Measurements from ENCODE around the gene SLC41A3. TPM values are rescaled to one million over a fixed set of nuclear protein-coding genes. Genes with fewer than 3 reads are reported as not detected.
A peak's percentile ranks its signal among the peaks of the same experiment; 100 is the strongest.
"Not testable (repeated sequence)": the region's sequence is repeated elsewhere in the genome, so short reads cannot be mapped to it uniquely, and the experiment has no call there.

SLC41A3 gene
- total RNA-seq, 2 experiments from 2014 or later, result 22.5 to 23.8 TPM

DNA sequence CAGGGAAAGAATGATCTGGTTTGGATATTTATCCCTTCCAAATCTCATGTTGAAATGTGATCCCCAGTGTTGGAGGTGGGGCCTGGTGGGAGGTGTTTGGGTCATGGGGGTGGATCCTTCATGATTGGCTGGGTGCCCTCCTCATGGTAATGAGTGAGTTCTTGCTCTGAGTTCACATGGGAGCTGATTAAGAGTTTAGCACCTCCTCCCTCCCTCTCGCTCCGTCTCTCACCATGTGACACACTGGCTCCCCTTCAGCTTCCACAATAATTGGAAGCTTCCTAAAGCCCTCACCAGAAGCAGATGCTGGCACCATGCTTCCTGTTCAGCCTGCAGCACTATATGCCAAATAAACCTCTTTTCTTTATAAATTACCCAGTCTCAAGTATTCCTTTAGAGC, 45.1 kb downstream of the SLC41A3 start:
- H3K9me3 Mint-ChIP-seq (ENCODE audit: low read depth); CTCF ChIA-PET; ATAC-seq; DNase-seq; H3K27me3 Mint-ChIP-seq; H3K4me3 Mint-ChIP-seq; H3K27ac Mint-ChIP-seq: not testable (repeated sequence)
- peaks cover 13% of the 10 kb centered on the region for H3K36me3 Mint-ChIP-seq
- peaks cover 13% of the 10 kb centered on the region for H3K4me1 Mint-ChIP-seq

- Mint-ChIP-seq H3K27ac (no peak overlapping the region), H3K27me3 (no peaks in the 10 kb centered on the region), H3K36me3 (peaks cover 8% of the 10 kb centered on the region), H3K4me3 (no peak overlapping the region), H3K9me3 (ENCODE audit: low read depth) (no peaks in the 10 kb centered on the region), H3K4me1 (peaks cover 13% of the 10 kb centered on the region)
- ATAC-seq (no peak), DNase-seq (peak; percentile 16)
- CTCF ChIA-PET, result interaction anchor here (0.7 kb wide), 1 partner anchor 16 kb away, joined by 3 read pairs; no protein-coding TSS in a partner anchor
Measured at GRCh38 chr3:126036056-126036549, 47.8 kb downstream of the SLC41A3 start.

GRCh38 chr3:126035362-126036050, 48.4 kb downstream of the SLC41A3 start:
- no peaks in the 10 kb centered on the region for H3K27me3 Mint-ChIP-seq
- no peaks in the 10 kb centered on the region for H3K9me3 Mint-ChIP-seq (ENCODE audit: low read depth)
- H3K4me3 Mint-ChIP-seq, result no peak overlapping the region
- peaks cover 7% of the 10 kb centered on the region for H3K36me3 Mint-ChIP-seq
- no peak for ATAC-seq
- no peak overlapping the region for H3K27ac Mint-ChIP-seq
- peak; percentile 5 for DNase-seq
- peaks cover 13% of the 10 kb centered on the region for H3K4me1 Mint-ChIP-seq
- CTCF ChIA-PET, result no interaction called here

DNA sequence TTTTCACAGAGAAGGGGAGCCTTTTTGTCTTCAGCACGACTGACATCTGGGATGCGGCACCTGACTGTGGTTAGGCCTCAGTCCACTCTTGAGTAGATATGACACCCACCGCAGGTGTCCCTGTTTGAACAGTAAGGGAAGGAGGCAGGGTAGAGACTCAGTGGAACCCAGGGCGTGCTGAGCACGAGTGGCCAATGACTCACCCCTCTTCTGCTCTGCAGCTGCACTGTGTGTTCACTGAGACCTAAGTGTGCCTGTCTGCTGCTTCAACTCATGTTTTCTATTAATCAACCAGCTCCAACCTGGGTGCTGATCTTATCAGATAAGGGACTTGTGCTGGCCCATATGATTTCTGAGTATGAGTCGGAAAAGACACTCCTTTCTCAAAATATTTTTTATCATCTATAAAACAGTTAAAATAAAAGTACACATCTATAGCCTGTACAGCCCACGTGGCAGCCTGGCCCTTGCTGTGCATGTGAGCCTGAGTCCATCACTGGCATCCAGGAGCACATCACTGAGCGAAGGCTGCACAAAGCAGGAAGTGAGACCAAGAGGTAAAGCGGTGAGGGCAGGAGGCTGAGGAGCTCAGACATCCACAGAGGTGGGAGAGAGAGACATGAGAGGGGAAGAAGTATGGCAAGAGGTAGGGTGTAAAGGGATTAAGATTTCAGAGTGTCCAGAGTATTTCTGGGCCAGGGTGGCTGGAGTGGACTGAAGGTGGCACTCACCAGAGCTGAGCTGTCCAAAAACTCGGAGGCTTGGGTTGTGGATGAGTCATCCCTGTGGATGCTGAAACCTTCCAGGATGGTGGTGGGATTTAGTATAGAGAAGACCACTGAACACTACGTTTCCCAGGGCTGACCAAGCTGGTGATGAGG, 49.2 kb downstream of the SLC41A3 start:
- peak; percentile 68 for ATAC-seq
- no peak overlapping the region for H3K4me3 Mint-ChIP-seq
- no peaks in the 10 kb centered on the region for H3K27me3 Mint-ChIP-seq
- H3K4me1 Mint-ChIP-seq, result peaks cover 13% of the 10 kb centered on the region
- H3K36me3 Mint-ChIP-seq, result peaks cover 8% of the 10 kb centered on the region
- H3K9me3 Mint-ChIP-seq (ENCODE audit: low read depth), result no peaks in the 10 kb centered on the region
- peak; percentile 41 for DNase-seq
- H3K27ac Mint-ChIP-seq, result peak overlapping the region; percentile 26
- CTCF ChIA-PET, result no interaction called here

DNA sequence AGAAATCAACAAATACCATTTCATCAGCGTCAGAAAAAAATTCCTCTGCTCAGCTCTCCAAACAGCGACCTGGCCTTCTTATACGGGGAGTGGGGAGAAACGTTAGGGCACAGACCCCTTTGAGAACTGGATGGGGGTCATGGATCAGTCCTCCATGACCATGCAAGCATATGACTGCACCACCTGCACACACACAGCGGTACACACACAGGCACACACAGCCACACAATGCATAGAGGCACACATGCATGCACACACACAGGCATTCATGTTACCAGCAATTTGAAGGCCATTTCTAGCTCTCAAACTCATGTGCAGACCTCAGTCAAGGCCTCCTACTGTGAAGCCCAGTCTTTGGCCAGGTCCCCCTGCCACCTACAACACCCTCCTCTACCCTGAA, 50.2 kb downstream of the SLC41A3 start:
- H3K27ac Mint-ChIP-seq, result no peak overlapping the region
- peaks cover 2% of the 10 kb centered on the region for H3K9me3 Mint-ChIP-seq (ENCODE audit: low read depth)
- ATAC-seq, result no peak
- H3K27me3 Mint-ChIP-seq, result no peaks in the 10 kb centered on the region
- CTCF ChIA-PET, result no interaction called here
- peaks cover 13% of the 10 kb centered on the region for H3K4me1 Mint-ChIP-seq
- H3K36me3 Mint-ChIP-seq, result peaks cover 9% of the 10 kb centered on the region
- no peak overlapping the region for H3K4me3 Mint-ChIP-seq
- no peak for DNase-seq

- Mint-ChIP-seq H3K27ac (no peak overlapping the region), H3K36me3 (peaks cover 6% of the 10 kb centered on the region), H3K4me1 (peaks cover 13% of the 10 kb centered on the region), H3K27me3 (no peaks in the 10 kb centered on the region), H3K9me3 (ENCODE audit: low read depth) (peaks cover 3% of the 10 kb centered on the region), H3K4me3 (no peak overlapping the region)
- ATAC-seq, result no peak
- CTCF ChIA-PET, result interaction anchor here (1.2 kb wide), 1 partner anchor 101 kb away, joined by 3 read pairs; no protein-coding TSS in a partner anchor
- peak; percentile 27 for DNase-seq
Measured at GRCh38 chr3:126033051-126033745, 50.7 kb downstream of the SLC41A3 start.

GRCh38 chr3:126031981-126032471, 51.9 kb downstream of the SLC41A3 start:
- H3K4me3 Mint-ChIP-seq, result no peak overlapping the region
- peaks cover 13% of the 10 kb centered on the region for H3K4me1 Mint-ChIP-seq
- peaks cover 12% of the 10 kb centered on the region for H3K36me3 Mint-ChIP-seq
- peaks cover 11% of the 10 kb centered on the region for H3K9me3 Mint-ChIP-seq (ENCODE audit: low read depth)
- peak; percentile 31 for DNase-seq
- CTCF ChIA-PET, result interaction anchor here (1.2 kb wide), 1 partner anchor 102 kb away, joined by 3 read pairs; no protein-coding TSS in a partner anchor
- no peaks in the 10 kb centered on the region for H3K27me3 Mint-ChIP-seq
- ATAC-seq, result no peak
- H3K27ac Mint-ChIP-seq, result no peak overlapping the region

- Mint-ChIP-seq H3K36me3 (peaks cover 12% of the 10 kb centered on the region), H3K27me3 (no peaks in the 10 kb centered on the region), H3K27ac (no peak overlapping the region), H3K4me3 (no peak overlapping the region), H3K9me3 (ENCODE audit: low read depth) (peaks cover 11% of the 10 kb centered on the region), H3K4me1 (peaks cover 25% of the 10 kb centered on the region)
- CTCF ChIA-PET, result no interaction called here
- DNase-seq, result no peak
- ATAC-seq, result no peak
Measured at GRCh38 chr3:126030455-126030854, 53.5 kb downstream of the SLC41A3 start.

- CTCF ChIA-PET, result no interaction called here
- ATAC-seq (no peak), DNase-seq (no peak)
- H3K9me3 Mint-ChIP-seq (ENCODE audit: low read depth), result peaks cover 11% of the 10 kb centered on the region
- H3K4me3 Mint-ChIP-seq, result no peak overlapping the region
- no peak overlapping the region for H3K27ac Mint-ChIP-seq
- H3K36me3 Mint-ChIP-seq, result peaks cover 12% of the 10 kb centered on the region
- peaks cover 15% of the 10 kb centered on the region for H3K4me1 Mint-ChIP-seq
- no peaks in the 10 kb centered on the region for H3K27me3 Mint-ChIP-seq
Measured at GRCh38 chr3:126029241-126029640, 54.7 kb downstream of the SLC41A3 start.

DNA sequence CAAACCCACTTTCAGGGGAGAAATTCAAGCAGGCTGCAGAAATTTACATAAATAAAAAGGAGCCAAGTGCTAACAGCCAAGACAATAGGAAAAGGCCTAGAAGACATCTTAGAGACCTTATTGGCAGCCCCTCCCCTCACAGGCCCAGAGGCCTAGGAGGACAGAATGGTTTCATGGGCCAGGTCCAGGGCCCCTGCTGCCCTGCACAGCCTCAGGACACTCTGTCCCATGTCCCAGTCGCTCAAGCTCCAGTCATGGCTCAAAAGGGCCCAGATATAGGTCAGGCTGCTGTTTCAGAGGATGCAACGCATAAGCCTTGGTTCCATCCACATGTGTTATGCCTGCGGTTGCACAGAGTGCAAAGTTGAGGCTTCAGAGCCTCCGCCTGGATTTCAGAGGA, 55.8 kb downstream of the SLC41A3 start:
- DNase-seq (no peak), ATAC-seq (no peak)
- H3K4me3 Mint-ChIP-seq, result no peak overlapping the region
- H3K27ac Mint-ChIP-seq, result no peak overlapping the region
- CTCF ChIA-PET, result no interaction called here
- peaks cover 11% of the 10 kb centered on the region for H3K9me3 Mint-ChIP-seq (ENCODE audit: low read depth)
- H3K36me3 Mint-ChIP-seq, result peaks cover 12% of the 10 kb centered on the region
- peaks cover 12% of the 10 kb centered on the region for H3K4me1 Mint-ChIP-seq
- H3K27me3 Mint-ChIP-seq, result no peaks in the 10 kb centered on the region

GRCh38 chr3:126026761-126027160, 57.2 kb downstream of the SLC41A3 start:
- ATAC-seq, result no peak

DNA sequence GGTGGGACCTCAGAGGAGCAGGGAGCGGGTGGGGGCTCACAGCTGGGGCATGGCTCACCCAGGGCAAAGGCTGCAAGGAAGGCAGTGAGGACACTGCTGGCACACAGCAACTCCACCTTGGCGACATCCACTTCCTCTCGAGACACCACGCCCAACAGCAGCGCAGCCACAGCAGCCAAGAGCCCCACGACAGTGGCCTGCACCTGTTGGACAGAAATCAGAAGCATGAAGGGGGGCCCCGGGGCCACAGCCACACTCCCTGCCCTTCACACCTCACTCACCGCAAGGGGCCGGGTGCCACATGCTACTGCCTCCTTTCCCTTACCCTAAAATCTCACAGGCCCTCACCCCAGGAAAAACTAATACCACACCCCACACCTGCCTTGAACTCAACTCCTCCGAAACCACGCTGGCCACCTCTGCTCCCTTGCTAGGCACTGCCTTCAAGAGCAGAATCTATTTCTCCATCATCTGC, 57.6 kb downstream of the SLC41A3 start:
- DNase-seq (no peak), ATAC-seq (no peak)
- H3K27me3 Mint-ChIP-seq, result no peaks in the 10 kb centered on the region
- peaks cover 12% of the 10 kb centered on the region for H3K36me3 Mint-ChIP-seq
- CTCF ChIA-PET, result no interaction called here
- no peak overlapping the region for H3K4me3 Mint-ChIP-seq
- H3K9me3 Mint-ChIP-seq (ENCODE audit: low read depth), result peaks cover 11% of the 10 kb centered on the region
- peak overlapping the region; percentile 34 for H3K27ac Mint-ChIP-seq
- H3K4me1 Mint-ChIP-seq, result peaks cover 12% of the 10 kb centered on the region

More at GRCh38 chr3:126026761-126027160, 57.2 kb downstream of the SLC41A3 start:
- Mint-ChIP-seq H3K4me3 (no peak overlapping the region), H3K27ac (peak overlapping the region; percentile 38), H3K9me3 (ENCODE audit: low read depth) (peaks cover 11% of the 10 kb centered on the region), H3K27me3 (no peaks in the 10 kb centered on the region), H3K4me1 (peaks cover 12% of the 10 kb centered on the region), H3K36me3 (peaks cover 12% of the 10 kb centered on the region)
- no peak for DNase-seq
- CTCF ChIA-PET, result no interaction called here

DNA sequence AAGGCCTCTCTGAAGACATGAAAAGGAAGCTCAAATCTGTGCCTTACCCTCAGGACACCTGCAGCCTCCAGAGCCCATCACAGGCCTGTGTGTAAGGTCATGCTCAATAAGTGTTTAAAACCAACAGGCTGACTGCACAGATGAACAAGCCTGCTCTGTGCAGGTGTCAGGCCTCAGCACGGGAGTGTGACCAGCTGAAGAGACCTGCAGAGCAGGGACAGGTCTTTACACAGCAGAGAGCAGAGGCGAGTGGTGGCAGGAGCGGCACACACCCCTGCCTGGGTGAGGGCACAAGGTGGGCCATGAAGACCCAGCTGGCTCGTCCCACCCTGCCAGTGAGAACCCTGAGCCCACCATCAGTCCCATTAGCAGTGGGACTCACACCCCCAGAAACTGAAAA, 58.1 kb downstream of the SLC41A3 start:
- Mint-ChIP-seq H3K4me3 (no peak overlapping the region), H3K27ac (no peak overlapping the region), H3K27me3 (no peaks in the 10 kb centered on the region), H3K9me3 (ENCODE audit: low read depth) (peaks cover 11% of the 10 kb centered on the region), H3K36me3 (peaks cover 12% of the 10 kb centered on the region), H3K4me1 (peaks cover 12% of the 10 kb centered on the region)
- CTCF ChIA-PET, result no interaction called here
- ATAC-seq (no peak), DNase-seq (no peak)

Data from activated CD8-positive, alpha-beta memory T cell treated with anti-CD3 and anti-CD28 coated beads, Interleukin-2, amount 10 ng/mL, durations not matched to agents 7 days and 5 days (primary cell).